HG02885 (cell line): ENCODE data around the gene RPS29.

ENCODE experiments used
- ATAC-seq: cut with Tn5 transposase; IDR thresholded peaks from one replicate; pipeline ENCODE4 v1.9.1; 2021; ENCODE audit warnings: mild to moderate bottlenecking; ENCODE audit not compliant: unreplicated experiment, poor library complexity

RPS29 gene

GRCh38 chr14:49553106-49553505, 33.1 kb downstream of the RPS29 start:
- ATAC-seq: no peak

- no peak for ATAC-seq
Measured at GRCh38 chr14:49551569-49551968, 34.6 kb downstream of the RPS29 start.

GRCh38 chr14:49550286-49551184, 35.6 kb downstream of the RPS29 start:
- no peak for ATAC-seq

GRCh38 chr14:49549881-49550280, 36.3 kb downstream of the RPS29 start:
- no peak for ATAC-seq

- no peak for ATAC-seq
Measured at GRCh38 chr14:49549446-49549845, 36.7 kb downstream of the RPS29 start.

GRCh38 chr14:49546766-49547165, 39.4 kb downstream of the RPS29 start:
- no peak for ATAC-seq

- no peak for ATAC-seq
Measured at GRCh38 chr14:49545716-49546115, 40.5 kb downstream of the RPS29 start.

GRCh38 chr14:49545071-49545470, 41.1 kb downstream of the RPS29 start:
- ATAC-seq: no peak

- no peak for ATAC-seq
Measured at GRCh38 chr14:49541049-49541448, 45.1 kb downstream of the RPS29 start.

- no peak for ATAC-seq
Measured at GRCh38 chr14:49538852-49539251, 47.3 kb downstream of the RPS29 start.
